Stomach (tissue), 4 donors: ENCODE data around the gene FHL1.

ENCODE experiments used
- POLR2AphosphoS5 ChIP-seq, 3 donors: sonication (generic); formaldehyde crosslinking; IDR thresholded peaks; one replicate each; pipeline ENCODE4 v1.6.1; 2016; ENCODE audit warnings: antibody characterized with exemption in 3 of 3
- TF ChIP-seq, protein P1 (sequence below), 7 experiments: fragments of 450-650 bp in 4 of 7; fragments of 200-600 bp in 3 of 7; sonication (generic) in 3 of 7; IDR thresholded peaks; one replicate each; pipeline ENCODE4 v1.5.1; 2016 to 2019; ENCODE audit warnings: antibody characterized with exemption in 7 of 7, control low read depth in 2 of 7, mild to moderate bottlenecking in 1 of 7

- TF ChIP-seq, protein P1, sequence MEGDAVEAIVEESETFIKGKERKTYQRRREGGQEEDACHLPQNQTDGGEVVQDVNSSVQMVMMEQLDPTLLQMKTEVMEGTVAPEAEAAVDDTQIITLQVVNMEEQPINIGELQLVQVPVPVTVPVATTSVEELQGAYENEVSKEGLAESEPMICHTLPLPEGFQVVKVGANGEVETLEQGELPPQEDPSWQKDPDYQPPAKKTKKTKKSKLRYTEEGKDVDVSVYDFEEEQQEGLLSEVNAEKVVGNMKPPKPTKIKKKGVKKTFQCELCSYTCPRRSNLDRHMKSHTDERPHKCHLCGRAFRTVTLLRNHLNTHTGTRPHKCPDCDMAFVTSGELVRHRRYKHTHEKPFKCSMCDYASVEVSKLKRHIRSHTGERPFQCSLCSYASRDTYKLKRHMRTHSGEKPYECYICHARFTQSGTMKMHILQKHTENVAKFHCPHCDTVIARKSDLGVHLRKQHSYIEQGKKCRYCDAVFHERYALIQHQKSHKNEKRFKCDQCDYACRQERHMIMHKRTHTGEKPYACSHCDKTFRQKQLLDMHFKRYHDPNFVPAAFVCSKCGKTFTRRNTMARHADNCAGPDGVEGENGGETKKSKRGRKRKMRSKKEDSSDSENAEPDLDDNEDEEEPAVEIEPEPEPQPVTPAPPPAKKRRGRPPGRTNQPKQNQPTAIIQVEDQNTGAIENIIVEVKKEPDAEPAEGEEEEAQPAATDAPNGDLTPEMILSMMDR (IDR thresholded peaks at IDR 0.05): no peak
- no peak for TF ChIP-seq POLR2AphosphoS5 (IDR thresholded peaks at IDR 0.05)
Observed at GRCh38 chrX:136121788-136122187, 25.5 kb upstream of the FHL1 start.
